GM12892 (cell line): Measurements from ENCODE around the gene ZMIZ1.

Experiments
- DNase-seq: peaks from one replicate; pipeline ENCODE4 v3.0.0; 2011; ENCODE audit not compliant: insufficient read length
- FAIRE-seq: peaks from 2 replicates; lab custom pipeline; 2011; peaks lifted over from hg19 to GRCh38; lab: Jason Lieb, UNC
- POLR2A ChIP-seq: IDR thresholded peaks from 2 replicates; pipeline ENCODE4 v1.6.1; 2011; ENCODE audit warnings: low read depth, low read length, control low read depth
- POLR2AphosphoS5 ChIP-seq: IDR thresholded peaks from 2 replicates; pipeline ENCODE4 v1.6.1; 2011; ENCODE audit warnings: low read depth, low read length, control low read depth
- TAF1 ChIP-seq: IDR thresholded peaks from 2 replicates; pipeline ENCODE4 v1.6.1; 2011; ENCODE audit warnings: low read depth, mild to moderate bottlenecking, control low read depth, low read length, borderline replicate concordance

ZMIZ1 gene

DNA sequence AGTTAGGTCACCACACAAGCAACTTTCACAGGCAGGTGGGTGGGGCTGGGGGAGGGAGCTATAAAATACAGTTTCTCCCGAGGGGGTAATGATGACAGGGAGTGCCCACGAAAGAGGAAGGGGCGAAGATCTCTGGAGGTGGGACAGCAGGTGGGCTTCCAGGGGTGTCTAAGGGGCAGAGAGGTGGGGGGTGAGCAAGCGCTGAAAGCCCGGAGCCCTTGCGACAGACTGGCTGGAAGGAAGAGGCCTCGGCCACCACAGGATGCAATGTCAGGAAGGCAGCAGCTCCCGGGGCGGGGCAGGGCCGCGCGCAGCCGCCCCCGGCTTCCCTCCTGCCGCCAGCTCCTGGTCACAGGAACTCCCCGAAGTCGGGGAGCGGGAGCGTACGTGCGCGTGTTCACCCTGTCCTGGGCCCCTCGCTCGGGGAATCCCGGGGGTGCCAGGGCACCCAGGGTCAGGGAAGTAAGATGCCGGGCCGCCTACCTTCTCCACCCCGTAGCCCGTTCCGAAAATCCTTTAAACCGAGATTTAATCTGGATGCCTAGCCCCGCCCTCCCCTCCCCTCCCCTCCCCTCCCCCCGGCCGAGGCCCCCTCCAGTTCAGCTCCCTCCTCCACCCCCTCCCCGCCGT, 173.3 kb downstream of the ZMIZ1 start:
- peak; percentile 78 for FAIRE-seq
- TF ChIP-seq POLR2AphosphoS5 = peak; percentile 40; the same call in 1 of the 2 replicates
- no peak; the same call in 1 of the 2 replicates for TF ChIP-seq POLR2A
- TF ChIP-seq TAF1 = peak; percentile 49; the same call in 1 of the 2 replicates
- peak; percentile 68 for DNase-seq

- peak; percentile 79 for TF ChIP-seq POLR2AphosphoS5
- peak; percentile 81 for TF ChIP-seq POLR2A
- peak; percentile 65 for TF ChIP-seq TAF1
- FAIRE-seq = peak; percentile 82
- DNase-seq = peak; percentile 63
These were observed 173.9 kb downstream of the ZMIZ1 start for GRCh38 chr10:79242620-79243152.

DNA sequence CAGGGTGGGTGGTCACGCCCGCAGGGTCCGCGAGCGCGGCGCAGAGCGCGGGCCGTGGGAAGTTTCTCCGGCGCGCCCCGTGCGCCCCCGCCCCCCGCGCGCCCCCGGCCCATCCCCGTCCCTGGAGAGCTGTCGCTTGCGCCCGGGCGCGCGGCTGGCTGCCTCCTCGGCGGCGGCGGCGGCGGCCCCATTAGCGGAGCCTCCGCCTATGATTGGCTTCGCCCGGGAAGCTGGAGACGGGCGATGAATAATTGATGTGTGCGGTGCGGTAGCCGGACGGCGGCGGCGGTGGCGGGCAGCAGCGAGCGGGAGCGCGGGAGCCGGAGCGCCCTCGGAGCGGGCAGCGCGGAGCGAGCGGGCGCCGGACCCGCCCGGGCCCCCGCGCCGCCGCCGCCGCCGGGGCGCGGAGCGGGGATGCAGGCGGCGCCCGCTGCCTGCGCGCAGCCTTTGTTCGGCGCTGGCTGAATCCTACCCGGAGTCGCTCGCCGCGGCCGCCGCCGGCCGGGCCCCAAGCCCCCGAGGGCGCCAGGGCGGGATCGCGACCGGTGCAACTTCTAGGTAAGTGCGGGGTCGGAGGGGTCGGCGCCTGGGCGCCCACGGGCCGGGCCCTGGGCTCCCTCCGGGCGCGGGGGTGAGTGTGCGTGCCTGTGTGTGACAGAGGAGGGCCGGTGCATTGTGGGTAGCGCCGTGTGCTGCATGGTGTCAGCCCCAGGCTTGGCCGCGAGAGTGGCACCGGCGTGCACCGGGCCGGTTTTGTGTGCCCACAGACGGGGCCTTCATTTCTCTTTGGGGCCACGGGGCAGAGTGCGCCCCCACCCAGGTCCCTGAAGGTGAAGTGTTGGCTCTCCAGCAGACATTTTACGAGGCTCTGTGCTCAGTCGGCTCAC, 174.7 kb downstream of the ZMIZ1 start:
- peak; percentile 78 for FAIRE-seq
- TF ChIP-seq POLR2A (peak; percentile 81), POLR2AphosphoS5 (peak; percentile 75), TAF1 (no peak)
- peak; percentile 79 for DNase-seq

DNA sequence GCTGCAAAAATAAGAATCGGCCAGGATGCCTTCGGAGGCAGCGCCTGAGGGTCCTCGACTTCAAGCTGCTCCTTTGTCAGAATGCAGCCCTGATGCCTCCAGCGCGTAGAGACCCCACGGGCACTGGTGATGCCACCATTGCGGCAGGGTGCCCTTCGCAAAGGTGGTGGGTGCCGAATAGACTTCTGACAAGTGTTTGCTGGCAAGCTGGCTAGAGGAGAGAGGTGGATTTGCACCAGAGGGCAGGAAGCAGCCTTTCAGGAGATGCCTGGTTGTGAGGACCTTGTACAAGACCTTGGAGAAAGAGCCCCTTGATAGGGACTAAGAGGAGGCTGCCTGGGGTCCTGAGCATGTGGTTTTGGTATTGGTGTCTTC, 175.3 kb downstream of the ZMIZ1 start:
- TF ChIP-seq POLR2AphosphoS5 (no peak), TAF1 (no peak), POLR2A (no peak)
- DNase-seq (peak; percentile 34), FAIRE-seq (peak; percentile 9)

DNA sequence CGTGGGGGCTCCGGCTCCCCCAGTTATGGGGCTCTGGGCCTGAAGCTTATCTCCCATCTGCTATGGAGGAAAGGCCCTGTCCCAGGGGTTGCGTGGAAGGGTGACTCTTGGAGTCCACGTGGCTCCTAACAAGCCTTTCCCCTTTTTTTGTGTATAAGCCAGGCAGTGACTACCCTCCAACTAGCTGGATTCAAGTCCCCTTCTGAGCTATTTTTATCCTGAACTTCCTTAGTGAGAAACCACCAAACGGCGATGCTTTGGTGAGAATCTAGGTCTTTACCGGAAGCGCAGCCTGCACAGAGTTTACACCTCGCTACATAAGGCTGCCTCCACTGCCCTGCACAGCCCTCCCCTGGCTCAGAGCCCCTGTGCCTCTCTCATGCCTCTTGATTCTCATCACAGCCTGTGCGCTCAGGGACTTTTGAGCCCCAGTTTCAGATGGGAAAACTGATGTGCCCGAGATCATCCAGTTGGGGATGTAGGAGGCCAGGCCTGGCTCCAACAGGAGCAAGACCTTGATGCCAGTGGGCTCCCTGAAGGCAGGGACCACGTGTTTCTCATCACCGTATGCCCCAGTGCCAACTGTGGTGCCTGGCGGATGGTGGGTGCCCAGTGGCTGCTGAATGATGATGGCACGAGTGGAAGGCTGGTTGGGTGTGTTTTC, 176.2 kb downstream of the ZMIZ1 start:
- DNase-seq = peak; percentile 49
- peak; percentile 92 for FAIRE-seq
- TF ChIP-seq POLR2A (peak; percentile 78), TAF1 (no peak), POLR2AphosphoS5 (peak; percentile 49; the same call in 1 of the 2 replicates)

DNA sequence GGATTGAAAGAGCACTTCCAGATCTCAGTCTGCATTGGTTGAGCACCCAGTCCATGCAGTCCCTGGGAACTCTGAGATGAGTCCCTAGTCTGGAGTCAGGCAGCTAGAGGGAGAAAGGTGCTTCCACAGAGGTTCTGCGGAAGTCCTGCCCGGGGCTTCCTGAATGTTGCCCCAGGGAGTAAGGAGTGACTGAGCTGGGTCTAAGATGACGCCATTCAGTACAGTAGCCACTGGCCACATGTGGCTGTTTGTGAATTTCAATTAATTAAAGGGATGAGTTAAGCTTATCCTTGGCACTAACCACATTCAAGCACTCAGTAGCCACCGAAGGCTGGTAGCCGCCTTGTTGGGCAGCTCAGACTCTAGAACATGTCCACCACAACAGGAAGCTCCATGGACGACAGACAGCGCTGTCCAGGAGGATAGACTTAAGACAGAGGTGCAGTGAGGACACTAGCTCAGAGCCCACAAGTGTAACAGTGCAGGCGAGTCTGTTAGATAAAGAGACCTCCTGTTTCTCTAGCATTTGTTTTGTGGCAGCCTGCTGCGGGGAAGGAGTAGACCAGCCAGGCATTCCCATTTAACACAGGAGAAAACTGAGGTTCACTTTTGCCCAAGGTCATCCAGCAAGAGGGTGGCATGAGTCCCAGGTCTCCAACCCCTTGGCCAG, 176.9 kb downstream of the ZMIZ1 start:
- peak; percentile 53 for FAIRE-seq
- DNase-seq = no peak
- TF ChIP-seq POLR2A = no peak
- no peak for TF ChIP-seq POLR2AphosphoS5
- TF ChIP-seq TAF1 = no peak

DNA sequence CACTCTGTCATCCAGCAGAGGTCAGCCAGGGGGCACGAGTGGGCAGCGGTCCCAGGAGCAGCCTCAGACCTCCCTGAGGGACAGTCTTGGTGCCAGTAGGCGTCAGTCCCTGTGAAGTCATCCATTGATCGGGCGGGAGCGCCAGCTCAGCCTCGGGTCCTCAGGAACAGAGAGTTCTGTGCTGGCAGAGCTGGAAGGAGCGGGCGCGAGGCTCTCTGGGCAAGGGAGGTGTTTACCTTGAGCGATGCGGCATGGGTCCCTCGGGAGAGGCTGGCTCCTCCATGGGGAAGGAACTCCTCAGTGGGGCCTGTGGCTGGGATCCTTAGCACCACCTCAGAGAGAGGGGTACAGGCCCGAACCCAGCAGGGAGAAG, 177.4 kb downstream of the ZMIZ1 start:
- FAIRE-seq (peak; percentile 27), DNase-seq (no peak)
- TF ChIP-seq TAF1 = no peak
- no peak for TF ChIP-seq POLR2AphosphoS5
- no peak for TF ChIP-seq POLR2A

DNA sequence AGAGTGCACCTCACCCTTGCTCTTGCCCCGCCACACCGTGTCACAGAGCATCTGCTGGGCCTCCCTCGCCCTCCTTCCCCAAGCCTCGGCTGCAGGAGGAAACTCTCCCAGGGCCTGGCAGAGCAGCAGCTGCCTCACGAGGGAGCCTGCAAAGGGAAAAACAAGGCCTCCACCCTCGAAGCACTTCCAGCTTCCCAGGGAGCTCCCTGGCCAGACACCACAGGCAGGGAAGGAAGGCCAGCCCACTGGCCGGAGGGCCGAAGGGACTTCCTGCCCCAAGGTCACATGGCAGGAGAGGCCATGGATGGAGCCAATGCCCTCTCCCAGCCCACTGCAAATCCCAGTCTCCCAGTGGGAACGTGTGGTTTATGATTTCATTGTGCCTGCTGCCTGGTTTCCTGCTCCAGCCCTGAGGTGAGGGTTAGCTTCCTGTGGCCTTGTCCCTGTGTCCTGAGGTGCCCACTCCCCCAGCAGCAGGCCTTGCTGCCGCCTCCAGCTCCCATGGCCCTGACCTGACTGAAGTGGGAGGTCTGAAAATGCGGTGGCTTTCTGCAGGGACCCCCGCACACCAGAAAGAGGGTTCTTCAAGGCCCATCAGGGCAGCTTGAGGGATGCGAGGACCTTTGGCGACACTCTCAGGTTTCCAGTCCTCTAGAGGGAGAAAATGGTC, 178.0 kb downstream of the ZMIZ1 start:
- DNase-seq = no peak

GRCh38 chr10:79247373-79248137, 178.8 kb downstream of the ZMIZ1 start:
- TF ChIP-seq POLR2A = no peak
- 0 out of 2 replicates have a peak, but pooled peaks have one; percentile 2 for TF ChIP-seq POLR2AphosphoS5
- TF ChIP-seq TAF1 = 0 out of 2 replicates have a peak, but pooled peaks have one; percentile 16
- peak; percentile 82 for FAIRE-seq
- no peak for DNase-seq

More for the DNA sequence above, 178.0 kb downstream of the ZMIZ1 start:
- TF ChIP-seq POLR2AphosphoS5 = peak; percentile 46
- no peak for TF ChIP-seq TAF1
- peak; percentile 90 for FAIRE-seq
